Muscle layer of colon (tissue), 2 donors: ENCODE results near the gene MAP9.

Experiments
- H3K27ac ChIP-seq: one replicate; pipeline ENCODE4 v1.7.0; 2013; ENCODE audit warnings: low read depth, mild to moderate bottlenecking, low read length, moderate library complexity
- H3K27me3 ChIP-seq, 2 donors: one replicate each; pipeline ENCODE4 v1.7.0; 2013; ENCODE audit warnings: low read length in 2 of 2, mild to moderate bottlenecking in 2 of 2; ENCODE audit not compliant: insufficient read depth in 2 of 2, control insufficient read depth in 1 of 2
- H3K36me3 ChIP-seq: one replicate; pipeline ENCODE4 v1.7.0; 2013; ENCODE audit warnings: mild to moderate bottlenecking, low read length; ENCODE audit not compliant: insufficient read depth
- H3K4me1 ChIP-seq: one replicate; pipeline ENCODE4 v1.7.0; 2013; ENCODE audit warnings: mild to moderate bottlenecking, low read length; ENCODE audit not compliant: insufficient read depth
- H3K4me3 ChIP-seq, 2 donors: one replicate each; pipeline ENCODE4 v1.7.0; 2013; ENCODE audit warnings: low read length in 2 of 2, low read depth in 1 of 2, mild to moderate bottlenecking in 1 of 2, moderate library complexity in 1 of 2
- H3K9ac ChIP-seq: one replicate; pipeline ENCODE4 v1.7.0; 2013; ENCODE audit warnings: low read length
- H3K9me3 ChIP-seq: one replicate; pipeline ENCODE4 v1.7.0; 2013; ENCODE audit warnings: mild to moderate bottlenecking, low read length
- donor health status: abdominal sarcoma.
- donor health status: Adenocarcinoma of cecum.

The MAP9 gene

GRCh38 chr4:155299103-155299502 is 77.7 kb downstream of the MAP9 start:
- Histone ChIP-seq H3K9me3 (no peaks in the 10 kb centered on the region), H3K27me3 (no peaks in the 10 kb centered on the region), H3K4me1 (no peaks in the 10 kb centered on the region), H3K27ac (no peak overlapping the region), H3K9ac (no peak overlapping the region), H3K4me3 (no peak overlapping the region), H3K36me3 (no peaks in the 10 kb centered on the region)
